ENCODE results near the gene RNF4. TPM values are rescaled to one million over a fixed set of nuclear protein-coding genes. Genes with fewer than 3 reads are reported as not detected.

RNF4 gene
- total RNA-seq, 4 donors from 2014 or later: 10.8 to 57.9 (median 33.9) TPM

- Histone ChIP-seq H3K27me3 (no peaks in the 10 kb centered on the region), H3K9me3 (no peaks in the 10 kb centered on the region), H3K27ac (no peak overlapping the region), H3K4me1 (no peaks in the 10 kb centered on the region), H3K36me3 (no peaks in the 10 kb centered on the region), H3K4me3 (no peak overlapping the region)
- no peak for DNase-seq
- TF ChIP-seq POLR2A (IDR thresholded peaks at IDR 0.05) (no peak), CTCF (IDR thresholded peaks at IDR 0.05) (no peak)
- intact Hi-C loops (cut with DNase I; ENCODE audit: low total_unique reads): no loop called here
Measured at GRCh38 chr4:2451821-2452785, 16.8 kb upstream of the RNF4 start.

GRCh38 chr4:2457481-2458295, 11.2 kb upstream of the RNF4 start:
- intact Hi-C loops (cut with DNase I; ENCODE audit: low total_unique reads): no loop called here
- Histone ChIP-seq H3K4me1 (peaks cover 0 to 6% of the 10 kb centered on the region in 2 donors), H3K4me3 (no peak overlapping the region), H3K36me3 (no peaks in the 10 kb centered on the region), H3K27ac (no peak overlapping the region), H3K9me3 (no peaks in the 10 kb centered on the region), H3K27me3 (no peaks in the 10 kb centered on the region)
- TF ChIP-seq POLR2A (IDR thresholded peaks at IDR 0.05): no peak
- no peak for DNase-seq

GRCh38 chr4:2458546-2459491, 10.1 kb upstream of the RNF4 start:
- no peak for DNase-seq
- Histone ChIP-seq H3K9me3 (no peaks in the 10 kb centered on the region), H3K4me1 (peaks cover 0 to 6% of the 10 kb centered on the region in 2 donors), H3K27ac (no peak overlapping the region), H3K27me3 (no peaks in the 10 kb centered on the region), H3K36me3 (no peaks in the 10 kb centered on the region), H3K4me3 (no peak overlapping the region)
- intact Hi-C loops (cut with DNase I; ENCODE audit: low total_unique reads): no loop called here
- TF ChIP-seq CTCF (IDR thresholded peaks at IDR 0.05): no peak
- no peak for TF ChIP-seq POLR2A (IDR thresholded peaks at IDR 0.05)

GRCh38 chr4:2459589-2460349, 9.1 kb upstream of the RNF4 start:
- peaks cover 0 to 6% of the 10 kb centered on the region in 2 donors for H3K4me1 ChIP-seq
- no peaks in the 10 kb centered on the region for H3K9me3 ChIP-seq
- intact Hi-C loops (cut with DNase I; ENCODE audit: low total_unique reads): loop anchor here (10.0 kb wide), 1 partner anchor 235 kb away; no protein-coding TSS in a partner anchor
- no peak overlapping the region for H3K27ac ChIP-seq
- TF ChIP-seq CTCF (IDR thresholded peaks at IDR 0.05) (no peak), POLR2A (IDR thresholded peaks at IDR 0.05) (no peak)
- H3K27me3 ChIP-seq: no peaks in the 10 kb centered on the region
- DNase-seq: no peak
- H3K36me3 ChIP-seq: no peaks in the 10 kb centered on the region
- H3K4me3 ChIP-seq: no peak overlapping the region

Data from uterus (tissue), 4 donors.